Choroid plexus epithelial cell (primary cell): ENCODE results near the gene PXYLP1.
"Not testable (repeated sequence)": the region's sequence is repeated elsewhere in the genome, so short reads cannot be mapped to it uniquely, and the experiment has no call there.

Source experiments
- DNase-seq: peaks from one replicate; pipeline ENCODE4 v3.0.0-alpha.2; 2010; ENCODE audit warnings: low read depth
- H3K4me3 ChIP-seq: 2 replicates; pipeline ENCODE4 v1.5.1; 2011; ENCODE audit warnings: low read depth, mild to moderate bottlenecking, control low read depth, low read length, moderate library complexity
- TF ChIP-seq, protein P1 (sequence below): conservative IDR thresholded peaks from 2 replicates; pipeline ENCODE4 v1.5.1; 2011; ENCODE audit warnings: low read depth, mild to moderate bottlenecking, control low read depth, inconsistent platforms, low read length, moderate library complexity

The PXYLP1 gene

GRCh38 chr3:141311496-141312353 is 80.1 kb downstream of the PXYLP1 start:
- peak; percentile 99 for DNase-seq
- H3K4me3 ChIP-seq: peak overlapping the region; percentile 91
- TF ChIP-seq, protein P1, sequence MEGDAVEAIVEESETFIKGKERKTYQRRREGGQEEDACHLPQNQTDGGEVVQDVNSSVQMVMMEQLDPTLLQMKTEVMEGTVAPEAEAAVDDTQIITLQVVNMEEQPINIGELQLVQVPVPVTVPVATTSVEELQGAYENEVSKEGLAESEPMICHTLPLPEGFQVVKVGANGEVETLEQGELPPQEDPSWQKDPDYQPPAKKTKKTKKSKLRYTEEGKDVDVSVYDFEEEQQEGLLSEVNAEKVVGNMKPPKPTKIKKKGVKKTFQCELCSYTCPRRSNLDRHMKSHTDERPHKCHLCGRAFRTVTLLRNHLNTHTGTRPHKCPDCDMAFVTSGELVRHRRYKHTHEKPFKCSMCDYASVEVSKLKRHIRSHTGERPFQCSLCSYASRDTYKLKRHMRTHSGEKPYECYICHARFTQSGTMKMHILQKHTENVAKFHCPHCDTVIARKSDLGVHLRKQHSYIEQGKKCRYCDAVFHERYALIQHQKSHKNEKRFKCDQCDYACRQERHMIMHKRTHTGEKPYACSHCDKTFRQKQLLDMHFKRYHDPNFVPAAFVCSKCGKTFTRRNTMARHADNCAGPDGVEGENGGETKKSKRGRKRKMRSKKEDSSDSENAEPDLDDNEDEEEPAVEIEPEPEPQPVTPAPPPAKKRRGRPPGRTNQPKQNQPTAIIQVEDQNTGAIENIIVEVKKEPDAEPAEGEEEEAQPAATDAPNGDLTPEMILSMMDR: peak; percentile 88

DNA sequence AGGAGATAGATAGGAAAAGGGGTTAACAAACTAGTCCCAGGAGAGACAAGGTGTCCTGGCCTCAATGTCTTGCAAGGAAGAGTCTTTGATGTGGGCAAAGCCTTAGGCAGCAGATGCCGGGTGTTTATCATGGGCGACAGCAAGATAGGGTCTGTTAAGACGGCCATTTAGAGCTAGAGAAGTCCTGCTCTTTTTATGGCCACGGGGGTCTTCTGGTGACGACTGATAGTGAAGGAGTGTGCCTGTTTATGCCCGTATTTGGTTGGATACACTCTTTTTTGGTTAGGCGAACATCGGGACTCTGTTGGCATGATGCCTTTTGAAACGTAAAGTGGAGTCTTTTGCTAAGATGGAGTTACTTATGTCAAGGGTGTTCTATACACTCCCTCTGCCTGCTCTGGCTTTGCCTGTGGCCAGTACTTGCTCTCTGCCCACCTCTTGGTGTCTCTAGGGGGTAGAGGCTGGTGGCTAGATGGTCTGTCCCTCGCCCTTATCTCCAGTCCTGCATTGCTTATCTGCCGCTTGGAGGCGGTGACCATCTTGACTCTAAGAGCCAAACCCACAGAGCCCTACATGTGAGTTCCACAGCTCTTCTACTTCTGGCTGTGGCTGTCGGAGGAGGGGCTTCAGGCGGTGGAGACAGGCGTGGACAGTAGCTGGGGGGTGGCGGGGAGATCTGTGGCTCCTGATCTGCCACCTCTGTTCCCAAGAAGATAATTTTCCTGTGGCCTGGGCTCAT is 80.9 kb downstream of the PXYLP1 start:
- H3K4me3 ChIP-seq: no peak overlapping the region
- DNase-seq: no peak
- TF ChIP-seq, protein P1: no peak

DNA sequence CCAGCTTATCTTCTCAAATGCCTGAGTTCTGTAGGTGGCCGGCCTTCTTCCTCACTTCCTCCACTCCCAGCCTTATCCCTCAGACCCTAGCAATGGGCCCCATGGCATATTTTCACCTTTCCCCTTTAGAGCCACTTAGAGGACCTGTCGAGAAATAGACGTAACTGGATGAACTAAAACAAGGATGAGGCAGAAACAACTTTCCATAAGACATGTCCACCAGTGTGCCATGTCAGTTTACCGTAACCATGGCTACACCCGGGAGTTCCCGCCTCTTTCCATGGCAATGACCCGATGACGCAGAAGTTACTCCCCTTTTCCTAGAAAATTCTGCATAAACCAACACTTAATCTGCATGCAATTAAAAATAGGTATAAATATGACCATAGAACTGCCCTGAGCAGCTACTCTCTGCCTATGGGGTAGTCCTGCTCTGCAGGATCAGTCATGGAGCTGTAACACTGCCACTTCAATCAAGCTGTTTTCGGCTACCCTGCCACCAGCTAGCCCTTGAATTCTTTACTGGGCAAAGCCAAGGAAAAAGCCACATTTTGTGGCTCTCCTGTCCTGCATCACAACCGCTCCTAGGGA is 81.6 kb downstream of the PXYLP1 start:
- TF ChIP-seq, protein P1: no peak
- no peak overlapping the region for H3K4me3 ChIP-seq

DNA sequence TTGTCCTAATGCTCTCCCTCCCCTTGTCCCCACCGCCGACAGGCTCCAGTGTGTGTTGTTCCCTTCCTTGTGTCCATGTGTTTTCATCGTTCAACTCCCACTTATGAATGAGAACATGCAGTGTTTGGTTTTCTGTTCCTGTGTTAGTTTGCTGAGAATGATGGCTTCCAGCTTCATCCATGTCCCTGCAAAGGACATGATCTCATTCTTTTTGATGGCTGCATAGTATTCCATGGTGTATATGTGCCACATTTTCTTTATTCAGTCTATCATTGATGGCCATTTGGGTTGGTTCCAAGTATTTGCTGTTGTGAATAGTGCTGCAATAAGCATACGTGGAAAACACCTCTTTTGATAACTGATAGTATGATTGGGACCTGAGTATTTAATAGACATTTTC is 82.8 kb downstream of the PXYLP1 start:
- not testable (repeated sequence) for DNase-seq, H3K4me3 ChIP-seq

More for the DNA sequence above, 81.6 kb downstream of the PXYLP1 start:
- no peak for DNase-seq

DNA sequence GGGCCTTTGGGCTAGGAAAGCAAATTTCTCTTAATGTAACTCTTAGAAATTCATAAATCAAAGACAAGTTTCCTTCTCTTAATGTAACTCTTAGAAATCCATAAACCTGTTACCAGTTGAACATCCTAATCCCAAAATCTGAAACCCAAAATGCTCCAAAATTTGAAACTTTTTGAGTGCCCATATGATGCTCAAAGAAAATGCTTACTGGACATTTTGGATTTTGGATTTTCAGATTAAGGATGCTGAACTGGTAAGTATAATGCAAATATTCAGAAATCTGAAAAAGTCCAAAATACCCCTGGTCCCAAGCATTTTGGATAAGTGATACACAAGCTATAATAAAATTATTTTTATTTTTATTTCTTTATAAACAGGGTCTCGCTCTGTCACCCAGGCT is 85.2 kb downstream of the PXYLP1 start:
- no peak overlapping the region for H3K4me3 ChIP-seq
- TF ChIP-seq, protein P1: no peak
- DNase-seq: no peak

- TF ChIP-seq, protein P1: no peak
- no peak for DNase-seq
- no peak overlapping the region for H3K4me3 ChIP-seq
Measured at GRCh38 chr3:141320399-141321108, 88.9 kb downstream of the PXYLP1 start.

DNA sequence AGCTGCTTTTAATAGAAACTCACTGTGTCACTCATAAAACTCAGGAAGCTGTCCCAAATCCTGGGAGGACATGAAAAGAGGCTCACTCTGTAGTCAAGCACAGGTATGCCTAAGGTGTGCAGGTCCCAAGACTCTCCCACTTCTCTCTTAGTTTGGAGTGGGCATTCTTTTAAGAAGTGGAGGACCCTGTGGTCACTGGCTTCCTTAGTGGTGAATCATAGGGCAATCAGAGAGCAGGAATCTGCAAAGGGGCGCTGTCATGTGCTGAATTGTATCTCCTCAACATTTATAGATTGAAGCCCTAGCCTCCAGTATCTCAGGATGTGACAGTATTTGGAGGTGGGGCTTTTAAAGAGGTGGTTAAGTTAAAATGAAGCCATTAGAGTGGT is 89.5 kb downstream of the PXYLP1 start:
- peak; percentile 57 for DNase-seq
- no peak overlapping the region for H3K4me3 ChIP-seq

More for the DNA sequence above, 89.5 kb downstream of the PXYLP1 start:
- TF ChIP-seq, protein P1: no peak
